ENCODE results near the gene PSRC1. TPM values are rescaled to one million over a fixed set of nuclear protein-coding genes. Genes with fewer than 3 reads are reported as not detected.

Gene PSRC1
- total RNA-seq, 1 experiment from 2014 or later: 60.3 TPM

DNA sequence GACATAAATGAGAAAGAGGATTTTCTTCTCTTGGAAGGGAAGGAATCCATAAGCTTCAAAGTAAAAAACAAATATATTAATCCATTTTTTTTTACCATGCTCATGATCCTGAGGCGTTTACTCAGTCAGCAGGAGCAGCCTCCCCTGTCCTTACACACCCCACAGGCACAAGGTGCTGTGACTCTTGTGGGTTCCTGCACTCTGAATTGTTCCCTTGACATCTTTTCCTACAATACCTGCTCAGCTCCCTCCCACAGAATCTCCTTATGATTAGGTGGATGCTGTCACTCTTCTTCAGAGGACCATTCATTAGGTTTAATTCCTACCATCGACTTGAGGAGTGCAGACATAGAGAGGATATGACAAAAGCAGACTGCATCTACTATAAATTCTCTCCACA lies 10.1 kb upstream of the PSRC1 start:
- Mint-ChIP-seq H3K36me3 (ENCODE audit: insufficient read depth in 1 of 3, low read depth in 3 of 3) (no peaks in the 10 kb centered on the region), H3K4me1 (peaks cover 7 to 9% of the 10 kb centered on the region in 2 experiments), H3K27ac (no peak overlapping the region), H3K9me3 (no peaks in the 10 kb centered on the region; a peak in 1 of 5 replicates), H3K27me3 (ENCODE audit: low read depth) (peaks cover 3% of the 10 kb centered on the region), H3K4me3 (no peak overlapping the region)
- Histone ChIP-seq H4K91ac (ENCODE audit: insufficient read length, low read depth, low read length) (no peak overlapping the region), H2BK120ac (ENCODE audit: low read depth, low read length, poor library complexity, severe bottlenecking) (no peak overlapping the region), H3K79me1 (ENCODE audit: insufficient read depth, low read depth, low read length, poor library complexity, severe bottlenecking) (no peaks in the 10 kb centered on the region), H2BK15ac (ENCODE audit: low read depth, low read length) (no peak overlapping the region), H3K4me2 (ENCODE audit: insufficient read depth, insufficient read length, low read length) (no peak overlapping the region), H2BK20ac (ENCODE audit: low read depth, low read length, poor library complexity, severe bottlenecking) (no peak overlapping the region), H3K4ac (ENCODE audit: low read depth, low read length) (no peak overlapping the region), H3K4me1 (ENCODE audit: insufficient read depth, low read length) (no peaks in the 10 kb centered on the region), H3K18ac (ENCODE audit: insufficient read length, low read depth, low read length) (no peak overlapping the region), H3K79me2 (ENCODE audit: insufficient read depth, low read length) (no peaks in the 10 kb centered on the region), H4K5ac (ENCODE audit: insufficient read length, low read depth, low read length) (no peak overlapping the region), H3K27me3 (ENCODE audit: insufficient read depth, low read length) (no peaks in the 10 kb centered on the region), H2BK5ac (ENCODE audit: insufficient read length, low read length) (no peak overlapping the region), H2BK12ac (ENCODE audit: insufficient read length, low read depth, low read length) (no peak overlapping the region), H4K20me1 (ENCODE audit: control insufficient read depth, insufficient read depth, insufficient read length) (no peaks in the 10 kb centered on the region), H3K23me2 (ENCODE audit: insufficient read length, low read depth, low read length, poor library complexity, severe bottlenecking) (no peaks in the 10 kb centered on the region), H3K14ac (ENCODE audit: insufficient read depth, low read length) (no peak overlapping the region), H3K27ac (ENCODE audit: insufficient read length, low read depth, low read length) (no peak overlapping the region), H2AFZ (ENCODE audit: low read length) (no peak overlapping the region), H3K56ac (ENCODE audit: insufficient read length, low read depth, low read length) (no peak overlapping the region), H3K9me3 (ENCODE audit: control insufficient read depth, low read depth, low read length) (no peaks in the 10 kb centered on the region), H3T11ph (ENCODE audit: low read length) (no peak overlapping the region), H4K8ac (replicated peaks; ENCODE audit: insufficient read length, low read depth, low read length) (no peak overlapping the region), H3K23ac (ENCODE audit: insufficient read length, low read depth, low read length) (no peak overlapping the region), H3K9ac (ENCODE audit: extremely low read depth, insufficient read length, low read length) (no peak overlapping the region), H2AK5ac (ENCODE audit: insufficient read length, low read length) (no peak overlapping the region)
- no CpG with 5 or more reads among the region's 2 CpGs for WGBS (ENCODE audit: extremely low coverage, insufficient read length, low lambda C conversion rate)
- DNase-seq: no peak
- TF ChIP-seq, protein P1, sequence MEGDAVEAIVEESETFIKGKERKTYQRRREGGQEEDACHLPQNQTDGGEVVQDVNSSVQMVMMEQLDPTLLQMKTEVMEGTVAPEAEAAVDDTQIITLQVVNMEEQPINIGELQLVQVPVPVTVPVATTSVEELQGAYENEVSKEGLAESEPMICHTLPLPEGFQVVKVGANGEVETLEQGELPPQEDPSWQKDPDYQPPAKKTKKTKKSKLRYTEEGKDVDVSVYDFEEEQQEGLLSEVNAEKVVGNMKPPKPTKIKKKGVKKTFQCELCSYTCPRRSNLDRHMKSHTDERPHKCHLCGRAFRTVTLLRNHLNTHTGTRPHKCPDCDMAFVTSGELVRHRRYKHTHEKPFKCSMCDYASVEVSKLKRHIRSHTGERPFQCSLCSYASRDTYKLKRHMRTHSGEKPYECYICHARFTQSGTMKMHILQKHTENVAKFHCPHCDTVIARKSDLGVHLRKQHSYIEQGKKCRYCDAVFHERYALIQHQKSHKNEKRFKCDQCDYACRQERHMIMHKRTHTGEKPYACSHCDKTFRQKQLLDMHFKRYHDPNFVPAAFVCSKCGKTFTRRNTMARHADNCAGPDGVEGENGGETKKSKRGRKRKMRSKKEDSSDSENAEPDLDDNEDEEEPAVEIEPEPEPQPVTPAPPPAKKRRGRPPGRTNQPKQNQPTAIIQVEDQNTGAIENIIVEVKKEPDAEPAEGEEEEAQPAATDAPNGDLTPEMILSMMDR (conservative IDR thresholded peaks at IDR 0.05): no peak

All from H9 (cell line).